ENCODE measurements around the gene SPATA46. TPM values are rescaled to one million over a fixed set of nuclear protein-coding genes. Genes with fewer than 3 reads are reported as not detected.

SPATA46 gene
- total and polyA plus RNA-seq, 2 donors (not counting 1 experiment from before 2014, with no cell fraction given), result not detected

- Histone ChIP-seq H3K27me3 (replicated peaks in 1 of 4; ENCODE audit: control extremely low read depth in 1 of 4, control insufficient read depth in 3 of 4, insufficient read depth in 4 of 4, low read length in 3 of 4) (no peaks in the 10 kb centered on the region), H3K4me3 (ENCODE audit: control extremely low read depth in 1 of 5, extremely low read depth in 1 of 5, insufficient read depth in 1 of 5, low read depth in 2 of 5, low read length in 4 of 5) (no peak overlapping the region), H3K9ac (ENCODE audit: low read length) (no peak overlapping the region), H3K36me3 (replicated peaks in 1 of 2; ENCODE audit: control extremely low read depth in 1 of 2, control insufficient read depth in 1 of 2, extremely low read depth in 1 of 2, insufficient read depth in 2 of 2, low read length in 1 of 2) (no peaks in the 10 kb centered on the region), H2AFZ (ENCODE audit: insufficient read depth, low read depth, low read length, poor library complexity, severe bottlenecking) (no peak overlapping the region), H4K20me1 (ENCODE audit: control insufficient read depth, insufficient read depth, low read length, poor library complexity, severe bottlenecking) (no peaks in the 10 kb centered on the region), H3K9me3 (ENCODE audit: control extremely low read depth in 1 of 3, control insufficient read depth in 2 of 3, insufficient read depth in 1 of 3, low read length in 2 of 3) (no peaks in the 10 kb centered on the region), H3K4me1 (ENCODE audit: control insufficient read depth in 2 of 2, insufficient read depth in 2 of 2, low read length in 2 of 2) (no peaks in the 10 kb centered on the region), H3K79me2 (ENCODE audit: control insufficient read depth, insufficient read depth, low read length) (no peaks in the 10 kb centered on the region), H3K4me2 (replicated peaks; ENCODE audit: low read depth, low read length, poor library complexity, severe bottlenecking) (no peak overlapping the region), H3K27ac (ENCODE audit: low read length in 2 of 2) (no peak overlapping the region)
- ChIA-PET POLR2A (no interaction called here), CTCF (no interaction called here)
- H3K4me3 Mint-ChIP-seq, result no peak overlapping the region
- no peaks in the 10 kb centered on the region for H3K4me1 Mint-ChIP-seq
- no peak for TF ChIP-seq EZH2 (IDR thresholded peaks at IDR 0.05; ENCODE audit: borderline replicate concordance, insufficient read depth, low read depth, low read length, poor library complexity, severe bottlenecking)
- TF ChIP-seq, protein P1, sequence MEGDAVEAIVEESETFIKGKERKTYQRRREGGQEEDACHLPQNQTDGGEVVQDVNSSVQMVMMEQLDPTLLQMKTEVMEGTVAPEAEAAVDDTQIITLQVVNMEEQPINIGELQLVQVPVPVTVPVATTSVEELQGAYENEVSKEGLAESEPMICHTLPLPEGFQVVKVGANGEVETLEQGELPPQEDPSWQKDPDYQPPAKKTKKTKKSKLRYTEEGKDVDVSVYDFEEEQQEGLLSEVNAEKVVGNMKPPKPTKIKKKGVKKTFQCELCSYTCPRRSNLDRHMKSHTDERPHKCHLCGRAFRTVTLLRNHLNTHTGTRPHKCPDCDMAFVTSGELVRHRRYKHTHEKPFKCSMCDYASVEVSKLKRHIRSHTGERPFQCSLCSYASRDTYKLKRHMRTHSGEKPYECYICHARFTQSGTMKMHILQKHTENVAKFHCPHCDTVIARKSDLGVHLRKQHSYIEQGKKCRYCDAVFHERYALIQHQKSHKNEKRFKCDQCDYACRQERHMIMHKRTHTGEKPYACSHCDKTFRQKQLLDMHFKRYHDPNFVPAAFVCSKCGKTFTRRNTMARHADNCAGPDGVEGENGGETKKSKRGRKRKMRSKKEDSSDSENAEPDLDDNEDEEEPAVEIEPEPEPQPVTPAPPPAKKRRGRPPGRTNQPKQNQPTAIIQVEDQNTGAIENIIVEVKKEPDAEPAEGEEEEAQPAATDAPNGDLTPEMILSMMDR (IDR thresholded peaks at IDR 0.05), result no peak
- intact Hi-C loops (cut with micrococcal nuclease), result no loop called here
- DNase-seq (no peak), ATAC-seq (ENCODE audit: low read depth) (no peak)
- peaks cover 34% of the 10 kb centered on the region for H3K27me3 Mint-ChIP-seq
- no peaks in the 10 kb centered on the region for H3K9me3 Mint-ChIP-seq (ENCODE audit: insufficient read depth)
- no CpG with 5 or more reads among the region's 3 CpGs for WGBS (ENCODE audit: insufficient coverage)
- no peak overlapping the region for H3K27ac Mint-ChIP-seq
Observed at GRCh38 chr1:162329826-162330225, 46.8 kb downstream of the SPATA46 start.

DNA sequence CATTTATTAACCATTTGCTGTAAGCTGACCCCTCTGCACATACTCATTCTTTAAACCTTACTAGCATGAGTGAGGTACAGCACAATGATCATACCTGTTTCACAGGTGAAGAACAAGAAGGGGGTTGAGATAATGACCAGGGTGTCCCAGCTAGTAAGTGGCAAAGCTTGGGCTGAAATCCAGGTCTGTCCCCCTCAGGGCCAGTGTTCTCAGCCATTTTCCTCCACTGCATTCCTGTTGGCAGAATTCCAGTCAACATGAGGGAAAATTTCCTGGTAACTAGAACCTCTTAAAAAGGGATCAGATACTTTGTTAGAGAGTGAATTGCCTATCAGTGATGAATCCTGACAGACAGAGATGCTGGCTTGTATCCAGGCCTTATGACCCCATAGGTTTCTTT, 48.1 kb downstream of the SPATA46 start:
- ChIA-PET CTCF (interaction anchor here (1.2 kb wide), 1 partner anchor 63 kb away, joined by 4 read pairs; no protein-coding TSS in a partner anchor), POLR2A (no interaction called here)
- TF ChIP-seq EZH2 (IDR thresholded peaks at IDR 0.05; ENCODE audit: borderline replicate concordance, insufficient read depth, low read depth, low read length, poor library complexity, severe bottlenecking), result no peak
- TF ChIP-seq, protein P1 (IDR thresholded peaks at IDR 0.05), result no peak
- DNase-seq (no peak), ATAC-seq (ENCODE audit: low read depth) (no peak)
- Histone ChIP-seq H3K79me2 (ENCODE audit: control insufficient read depth, insufficient read depth, low read length) (no peaks in the 10 kb centered on the region), H3K4me2 (replicated peaks; ENCODE audit: low read depth, low read length, poor library complexity, severe bottlenecking) (no peak overlapping the region), H3K4me1 (ENCODE audit: control insufficient read depth in 2 of 2, insufficient read depth in 2 of 2, low read length in 2 of 2) (no peaks in the 10 kb centered on the region), H4K20me1 (ENCODE audit: control insufficient read depth, insufficient read depth, low read length, poor library complexity, severe bottlenecking) (no peaks in the 10 kb centered on the region), H3K36me3 (replicated peaks in 1 of 2; ENCODE audit: control extremely low read depth in 1 of 2, control insufficient read depth in 1 of 2, extremely low read depth in 1 of 2, insufficient read depth in 2 of 2, low read length in 1 of 2) (no peaks in the 10 kb centered on the region), H2AFZ (ENCODE audit: insufficient read depth, low read depth, low read length, poor library complexity, severe bottlenecking) (no peak overlapping the region), H3K4me3 (ENCODE audit: control extremely low read depth in 1 of 5, extremely low read depth in 1 of 5, insufficient read depth in 1 of 5, low read depth in 2 of 5, low read length in 4 of 5) (no peak overlapping the region), H3K9me3 (ENCODE audit: control extremely low read depth in 1 of 3, control insufficient read depth in 2 of 3, insufficient read depth in 1 of 3, low read length in 2 of 3) (no peaks in the 10 kb centered on the region), H3K27me3 (replicated peaks in 1 of 4; ENCODE audit: control extremely low read depth in 1 of 4, control insufficient read depth in 3 of 4, insufficient read depth in 4 of 4, low read length in 3 of 4) (no peaks in the 10 kb centered on the region), H3K27ac (ENCODE audit: low read length in 2 of 2) (no peak overlapping the region), H3K9ac (ENCODE audit: low read length) (no peak overlapping the region)
- no peaks in the 10 kb centered on the region for H3K9me3 Mint-ChIP-seq (ENCODE audit: insufficient read depth)
- H3K4me1 Mint-ChIP-seq, result no peaks in the 10 kb centered on the region
- no peak overlapping the region for H3K27ac Mint-ChIP-seq
- intact Hi-C loops (cut with micrococcal nuclease), result no loop called here
- no peak overlapping the region for H3K4me3 Mint-ChIP-seq
- peaks cover 34% of the 10 kb centered on the region for H3K27me3 Mint-ChIP-seq

Data from B cell (primary cell).